ENCODE measurements around the gene ADD2. TPM values are rescaled to one million over a fixed set of nuclear protein-coding genes. Genes with fewer than 3 reads are reported as not detected.

The ADD2 gene
- total RNA-seq, 3 donors from 2014 or later (not counting 1 experiment from before 2014, with no cell fraction given): 0.16 to 1.4 (median 0.40) TPM

DNA sequence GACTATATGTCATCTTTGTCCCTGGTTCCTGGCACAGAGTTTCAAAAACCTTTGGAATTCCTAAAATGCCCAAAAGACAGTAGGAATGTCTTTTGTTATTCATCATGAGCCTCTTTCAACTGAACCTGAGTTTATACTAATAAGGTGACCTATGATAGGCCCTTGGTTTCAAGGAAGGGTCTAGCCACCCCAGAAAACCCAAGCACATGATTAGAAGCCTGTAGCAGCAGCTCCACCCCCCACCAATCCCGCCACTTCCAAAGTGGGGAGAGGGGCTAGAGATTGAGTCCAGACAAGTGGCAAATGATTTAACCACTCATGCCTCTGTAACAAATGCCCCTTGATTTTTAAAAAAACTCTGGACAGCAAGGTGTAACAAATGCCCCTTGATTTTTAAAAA is 56.8 kb downstream of the ADD2 start:
- no CpG with 5 or more reads among the region's 1 CpG for WGBS (ENCODE audit: insufficient coverage)
- no peaks in the 10 kb centered on the region for H3K4me1 Mint-ChIP-seq
- H3K36me3 Mint-ChIP-seq: no peaks in the 10 kb centered on the region
- no peaks in the 10 kb centered on the region for H3K9me3 Mint-ChIP-seq
- no peak for TF ChIP-seq CTCF (IDR thresholded peaks at IDR 0.05)
- H3K4me1 ChIP-seq (ENCODE audit: control insufficient read depth, insufficient read depth, low read length): no peaks in the 10 kb centered on the region
- intact Hi-C loops (cut with micrococcal nuclease): no loop called here
- H3K27me3 ChIP-seq (ENCODE audit: control insufficient read depth, insufficient read depth, low read length): no peaks in the 10 kb centered on the region
- DNase-seq: no peak
- H3K4me3 Mint-ChIP-seq: no peak overlapping the region
- no peak overlapping the region for H3K27ac ChIP-seq (ENCODE audit: low read length)
- ATAC-seq: no peak
- peaks cover 0 to 4% of the 10 kb centered on the region in 2 donors for H3K27me3 Mint-ChIP-seq (ENCODE audit: low read depth in 2 of 2)
- no peak overlapping the region for H3K27ac Mint-ChIP-seq
- H3K36me3 ChIP-seq (ENCODE audit: control insufficient read depth, insufficient read depth, low read length): no peaks in the 10 kb centered on the region
- no peaks in the 10 kb centered on the region for H3K9me3 ChIP-seq (ENCODE audit: control insufficient read depth, insufficient read depth, low read length)
- H3K4me3 ChIP-seq (ENCODE audit: low read length): no peak overlapping the region

DNA sequence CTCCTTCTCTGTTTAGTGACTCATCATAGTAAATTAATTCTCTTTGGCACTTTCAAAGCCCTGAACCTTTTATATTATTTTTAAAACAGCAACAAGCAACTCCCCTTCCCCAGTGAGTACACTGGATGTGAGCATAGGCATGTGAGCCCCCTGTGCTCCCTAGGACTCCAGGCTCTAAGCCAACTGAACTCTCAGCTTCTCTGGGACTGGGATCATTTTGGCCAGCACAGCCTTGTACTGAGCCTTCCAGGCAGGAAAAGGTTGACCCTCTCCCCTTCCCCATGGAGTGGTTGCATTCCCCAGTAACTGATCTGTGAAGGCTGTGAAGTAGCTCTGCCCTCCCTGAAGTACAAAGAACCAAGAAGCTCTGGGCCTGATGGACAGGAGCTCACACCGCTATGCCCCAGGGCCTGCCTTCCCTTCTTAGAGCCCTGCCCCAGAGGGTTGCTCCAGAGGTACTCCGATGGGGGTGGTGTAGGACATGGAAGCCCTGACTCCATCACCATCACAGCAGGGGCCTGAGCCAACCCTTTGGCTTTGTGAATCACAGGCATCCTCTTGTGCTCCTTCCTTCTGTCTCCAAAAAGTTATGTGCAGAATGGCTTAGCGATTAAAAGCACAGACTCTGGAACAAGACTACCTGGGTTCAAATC is 57.8 kb downstream of the ADD2 start:
- Mint-ChIP-seq H3K4me1 (no peaks in the 10 kb centered on the region), H3K27me3 (ENCODE audit: low read depth in 2 of 2) (peaks cover 0 to 4% of the 10 kb centered on the region in 2 donors), H3K9me3 (no peaks in the 10 kb centered on the region), H3K27ac (no peak overlapping the region), H3K4me3 (no peak overlapping the region), H3K36me3 (no peaks in the 10 kb centered on the region)
- no peak for TF ChIP-seq CTCF (IDR thresholded peaks at IDR 0.05)
- H3K9me3 ChIP-seq (ENCODE audit: control insufficient read depth, insufficient read depth, low read length): no peaks in the 10 kb centered on the region
- H3K36me3 ChIP-seq (ENCODE audit: control insufficient read depth, insufficient read depth, low read length): no peaks in the 10 kb centered on the region
- ATAC-seq: no peak
- no peaks in the 10 kb centered on the region for H3K27me3 ChIP-seq (ENCODE audit: control insufficient read depth, insufficient read depth, low read length)
- 100% methylated on average over 3 of the region's 3 CpGs for WGBS (ENCODE audit: insufficient coverage)
- no peak for DNase-seq
- no peak overlapping the region for H3K4me3 ChIP-seq (ENCODE audit: low read length)
- intact Hi-C loops (cut with micrococcal nuclease): no loop called here
- H3K4me1 ChIP-seq (ENCODE audit: control insufficient read depth, insufficient read depth, low read length): no peaks in the 10 kb centered on the region
- no peak overlapping the region for H3K27ac ChIP-seq (ENCODE audit: low read length)

GRCh38 chr2:70709275-70710037 is 58.5 kb downstream of the ADD2 start:
- H3K36me3 Mint-ChIP-seq: no peaks in the 10 kb centered on the region
- no peaks in the 10 kb centered on the region for H3K27me3 ChIP-seq (ENCODE audit: control insufficient read depth, insufficient read depth, low read length)
- no peak overlapping the region for H3K4me3 ChIP-seq (ENCODE audit: low read length)
- no peaks in the 10 kb centered on the region for H3K27me3 Mint-ChIP-seq (ENCODE audit: low read depth in 2 of 2)
- no peak overlapping the region for H3K27ac Mint-ChIP-seq
- no peaks in the 10 kb centered on the region for H3K4me1 ChIP-seq (ENCODE audit: control insufficient read depth, insufficient read depth, low read length)
- ATAC-seq (no peak), DNase-seq (no peak)
- H3K9me3 ChIP-seq (ENCODE audit: control insufficient read depth, insufficient read depth, low read length): no peaks in the 10 kb centered on the region
- H3K27ac ChIP-seq (ENCODE audit: low read length): no peak overlapping the region
- H3K9me3 Mint-ChIP-seq: no peaks in the 10 kb centered on the region
- H3K36me3 ChIP-seq (ENCODE audit: control insufficient read depth, insufficient read depth, low read length): no peaks in the 10 kb centered on the region
- no peak for TF ChIP-seq CTCF (IDR thresholded peaks at IDR 0.05)
- H3K4me1 Mint-ChIP-seq: no peaks in the 10 kb centered on the region
- H3K4me3 Mint-ChIP-seq: no peak overlapping the region
- intact Hi-C loops (cut with micrococcal nuclease): no loop called here
- 82% methylated on average over 9 of the region's 9 CpGs for WGBS (ENCODE audit: insufficient coverage)
